Neuron (in vitro differentiated cells): ENCODE results near the gene STK32B.
"Not testable (repeated sequence)": the region's sequence is repeated elsewhere in the genome, so short reads cannot be mapped to it uniquely, and the experiment has no call there.

Source experiments
- H2AFZ ChIP-seq: one replicate; pipeline ENCODE4 v1.6.1; 2013; ENCODE audit warnings: low read depth, mild to moderate bottlenecking, inconsistent platforms, low read length, moderate library complexity
- H3K27me3 ChIP-seq: one replicate; pipeline ENCODE4 v1.6.1; 2013; ENCODE audit warnings: low read length; ENCODE audit not compliant: insufficient read depth
- H3K36me3 ChIP-seq: one replicate; pipeline ENCODE4 v1.6.1; 2013; ENCODE audit warnings: low read length; ENCODE audit not compliant: insufficient read depth
- H3K4me1 ChIP-seq: one replicate; pipeline ENCODE4 v1.6.1; 2013; ENCODE audit warnings: low read length; ENCODE audit not compliant: insufficient read depth
- H3K4me3 ChIP-seq: 2 replicates; pipeline ENCODE4 v1.5.1; 2013; ENCODE audit warnings: mild to moderate bottlenecking, low read length, moderate library complexity
- H3K9me3 ChIP-seq: one replicate; pipeline ENCODE4 v1.6.1; 2013; ENCODE audit warnings: low read length

STK32B gene

GRCh38 chr4:5412751-5413150 lies 361.5 kb downstream of the STK32B start:
- H3K27me3 ChIP-seq: peaks cover 2% of the 10 kb centered on the region
- H2AFZ ChIP-seq: no peak overlapping the region
- no peaks in the 10 kb centered on the region for H3K36me3 ChIP-seq
- H3K4me1 ChIP-seq: no peaks in the 10 kb centered on the region
- no peaks in the 10 kb centered on the region for H3K9me3 ChIP-seq
- H3K4me3 ChIP-seq: no peak overlapping the region

GRCh38 chr4:5416637-5417036 lies 365.4 kb downstream of the STK32B start:
- Histone ChIP-seq H3K9me3 (no peaks in the 10 kb centered on the region), H3K4me3 (no peak overlapping the region), H3K27me3 (peaks cover 2% of the 10 kb centered on the region), H2AFZ (no peak overlapping the region), H3K4me1 (no peaks in the 10 kb centered on the region), H3K36me3 (no peaks in the 10 kb centered on the region)

DNA sequence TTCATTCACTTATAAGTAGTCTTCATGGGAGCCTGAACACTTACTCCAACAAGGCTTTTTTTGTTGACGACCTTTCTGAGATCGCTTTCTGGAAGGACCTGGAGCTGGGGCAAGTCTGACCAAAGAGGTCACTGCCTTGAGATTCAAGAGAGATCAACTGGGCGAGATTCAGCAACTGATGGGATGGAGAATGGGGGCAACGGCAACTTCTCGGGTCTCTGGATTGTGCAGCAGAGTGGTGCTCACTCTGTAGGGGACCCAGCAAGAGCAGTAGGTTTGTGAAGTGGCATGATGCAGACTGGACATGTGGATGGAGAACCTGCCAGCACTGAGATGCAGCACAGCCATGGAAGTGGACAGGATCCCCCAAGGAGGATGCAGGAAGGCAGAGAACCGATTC lies 369.0 kb downstream of the STK32B start:
- Histone ChIP-seq H2AFZ (no peak overlapping the region), H3K4me1 (no peaks in the 10 kb centered on the region), H3K4me3 (no peak overlapping the region), H3K9me3 (no peaks in the 10 kb centered on the region), H3K27me3 (peaks cover 5% of the 10 kb centered on the region), H3K36me3 (no peaks in the 10 kb centered on the region)

DNA sequence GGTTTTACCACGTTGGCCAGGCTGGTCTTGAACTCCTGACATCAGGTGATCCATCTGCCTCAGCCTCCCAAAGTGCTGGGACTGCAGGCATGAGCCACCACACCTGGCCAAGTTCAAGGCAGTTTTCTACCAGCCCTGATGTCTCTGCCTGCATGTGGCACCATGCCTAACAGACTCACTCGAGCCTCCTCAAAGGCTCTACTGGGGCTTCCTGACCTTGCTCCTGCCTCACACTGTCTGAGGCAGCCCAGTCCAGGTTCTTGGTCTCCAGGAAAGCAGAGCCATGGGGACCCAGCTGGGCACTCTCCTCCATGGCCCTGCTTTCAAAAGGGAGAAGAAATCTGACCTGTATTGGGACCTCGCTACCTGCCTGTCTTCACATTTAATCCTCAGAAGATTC lies 370.1 kb downstream of the STK32B start:
- Histone ChIP-seq H3K4me3 (no peak overlapping the region), H3K36me3 (no peaks in the 10 kb centered on the region), H3K4me1 (no peaks in the 10 kb centered on the region), H3K9me3 (no peaks in the 10 kb centered on the region), H2AFZ (no peak overlapping the region), H3K27me3 (peaks cover 5% of the 10 kb centered on the region)

DNA sequence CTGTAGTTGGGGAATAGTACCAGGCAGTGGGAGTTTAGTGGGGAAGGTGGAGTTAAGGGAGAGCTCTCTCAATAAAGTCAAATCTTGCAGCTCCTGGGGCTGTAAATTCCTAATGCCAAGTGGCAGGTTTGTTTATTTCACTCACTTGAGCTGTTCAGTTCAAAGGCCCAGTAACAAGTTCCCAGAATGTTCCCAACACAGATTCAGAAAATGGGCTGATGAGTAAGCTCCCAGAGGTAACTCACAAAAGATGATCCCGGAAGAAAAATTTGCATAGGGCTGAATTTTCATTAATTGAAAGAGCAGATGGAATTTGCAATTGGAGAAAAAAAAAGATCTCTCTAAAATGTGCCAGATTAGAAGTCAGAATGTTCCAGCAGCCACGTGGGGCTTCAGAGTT lies 370.9 kb downstream of the STK32B start:
- Histone ChIP-seq H2AFZ (no peak overlapping the region), H3K9me3 (no peaks in the 10 kb centered on the region), H3K36me3 (no peaks in the 10 kb centered on the region), H3K27me3 (peaks cover 3% of the 10 kb centered on the region), H3K4me3 (no peak overlapping the region), H3K4me1 (no peaks in the 10 kb centered on the region)

DNA sequence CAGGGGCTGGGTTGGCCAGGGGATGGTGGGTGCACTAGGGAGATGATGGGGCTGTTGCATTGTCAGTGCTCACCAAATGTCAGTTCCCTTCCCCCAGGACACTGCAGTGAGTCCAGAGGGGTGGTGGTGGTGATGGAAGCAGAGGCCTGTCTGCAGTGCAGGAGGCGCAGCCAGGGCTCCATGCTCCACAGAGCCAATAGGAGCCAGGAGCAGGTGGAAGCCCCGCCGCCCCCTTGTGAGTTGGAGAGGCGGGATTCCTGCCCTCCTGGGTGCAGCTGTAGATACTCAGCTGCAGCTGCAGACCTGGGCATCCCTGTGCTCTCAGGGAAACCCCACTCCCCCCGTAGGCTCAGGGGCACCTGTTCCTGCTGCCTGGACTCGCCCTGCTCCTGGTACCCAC lies 372.4 kb downstream of the STK32B start:
- H3K36me3 ChIP-seq: no peaks in the 10 kb centered on the region
- H3K27me3 ChIP-seq: peaks cover 3% of the 10 kb centered on the region
- no peak overlapping the region for H3K4me3 ChIP-seq
- H2AFZ ChIP-seq: no peak overlapping the region
- no peaks in the 10 kb centered on the region for H3K4me1 ChIP-seq
- H3K9me3 ChIP-seq: no peaks in the 10 kb centered on the region

GRCh38 chr4:5424211-5424610 lies 372.9 kb downstream of the STK32B start:
- Histone ChIP-seq H3K4me3 (no peak overlapping the region), H3K9me3 (no peaks in the 10 kb centered on the region), H3K4me1 (no peaks in the 10 kb centered on the region), H3K27me3 (peaks cover 3% of the 10 kb centered on the region), H2AFZ (no peak overlapping the region), H3K36me3 (no peaks in the 10 kb centered on the region)

DNA sequence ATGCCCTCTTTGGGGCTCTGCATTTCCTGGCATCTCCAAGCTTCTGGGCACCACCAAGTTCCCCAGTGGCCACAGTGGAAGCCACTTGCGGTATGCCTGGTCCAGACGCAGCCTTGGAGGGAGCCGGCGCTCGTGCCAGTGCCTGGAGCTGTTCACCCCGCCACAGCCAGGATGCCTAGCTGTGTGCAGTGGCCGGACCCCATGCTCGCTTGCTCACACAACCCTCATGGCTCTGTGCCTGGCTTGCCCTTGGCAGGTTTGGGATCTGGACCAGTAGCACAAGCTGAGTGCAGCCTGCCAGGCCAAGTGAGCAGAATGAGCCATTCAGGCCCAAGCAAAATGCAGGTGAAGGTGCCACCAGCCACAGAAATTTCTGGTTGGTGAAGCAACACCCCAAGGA lies 373.6 kb downstream of the STK32B start:
- H3K9me3 ChIP-seq: no peaks in the 10 kb centered on the region
- H3K4me1 ChIP-seq: no peaks in the 10 kb centered on the region
- no peak overlapping the region for H3K4me3 ChIP-seq
- H3K27me3 ChIP-seq: peaks cover 3% of the 10 kb centered on the region
- H2AFZ ChIP-seq: no peak overlapping the region
- no peaks in the 10 kb centered on the region for H3K36me3 ChIP-seq

DNA sequence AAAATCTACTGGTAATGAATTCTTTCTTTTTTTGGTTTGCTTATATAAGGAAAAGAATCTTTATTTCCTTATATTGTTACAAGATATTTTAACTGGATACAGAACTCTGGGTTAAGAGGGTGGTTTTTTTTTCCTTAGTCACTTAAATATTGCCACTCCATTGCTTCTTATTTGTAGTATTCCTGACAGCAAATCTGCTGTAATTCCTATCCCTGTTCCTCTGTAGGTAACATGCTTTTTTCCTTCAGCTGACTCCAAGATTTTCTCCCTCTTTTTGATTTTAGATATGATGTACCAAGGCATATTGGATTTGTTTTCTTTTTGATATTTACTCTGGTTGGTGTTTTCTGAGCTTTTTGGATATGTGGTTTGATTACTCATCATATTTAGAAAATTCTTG lies 378.5 kb downstream of the STK32B start:
- Histone ChIP-seq H3K9me3 (no peaks in the 10 kb centered on the region), H2AFZ (no peak overlapping the region), H3K4me3 (no peak overlapping the region), H3K27me3 (peaks cover 3% of the 10 kb centered on the region), H3K4me1 (no peaks in the 10 kb centered on the region), H3K36me3 (no peaks in the 10 kb centered on the region)

GRCh38 chr4:5433196-5433595 lies 381.9 kb downstream of the STK32B start:
- no peaks in the 10 kb centered on the region for H3K4me1 ChIP-seq
- H3K4me3 ChIP-seq: no peak overlapping the region
- H3K27me3 ChIP-seq: no peaks in the 10 kb centered on the region
- no peaks in the 10 kb centered on the region for H3K36me3 ChIP-seq
- H3K9me3 ChIP-seq: no peaks in the 10 kb centered on the region
- no peak overlapping the region for H2AFZ ChIP-seq

GRCh38 chr4:5435201-5435600 lies 383.9 kb downstream of the STK32B start:
- Histone ChIP-seq H3K9me3 (no peaks in the 10 kb centered on the region), H3K36me3 (no peaks in the 10 kb centered on the region), H3K27me3 (no peaks in the 10 kb centered on the region), H3K4me3 (no peak overlapping the region), H3K4me1 (no peaks in the 10 kb centered on the region), H2AFZ (no peak overlapping the region)

GRCh38 chr4:5435823-5436222 lies 384.5 kb downstream of the STK32B start:
- Histone ChIP-seq H3K9me3 (no peaks in the 10 kb centered on the region), H3K36me3 (no peaks in the 10 kb centered on the region), H3K4me3 (no peak overlapping the region), H3K4me1 (no peaks in the 10 kb centered on the region), H3K27me3 (no peaks in the 10 kb centered on the region), H2AFZ (no peak overlapping the region)

DNA sequence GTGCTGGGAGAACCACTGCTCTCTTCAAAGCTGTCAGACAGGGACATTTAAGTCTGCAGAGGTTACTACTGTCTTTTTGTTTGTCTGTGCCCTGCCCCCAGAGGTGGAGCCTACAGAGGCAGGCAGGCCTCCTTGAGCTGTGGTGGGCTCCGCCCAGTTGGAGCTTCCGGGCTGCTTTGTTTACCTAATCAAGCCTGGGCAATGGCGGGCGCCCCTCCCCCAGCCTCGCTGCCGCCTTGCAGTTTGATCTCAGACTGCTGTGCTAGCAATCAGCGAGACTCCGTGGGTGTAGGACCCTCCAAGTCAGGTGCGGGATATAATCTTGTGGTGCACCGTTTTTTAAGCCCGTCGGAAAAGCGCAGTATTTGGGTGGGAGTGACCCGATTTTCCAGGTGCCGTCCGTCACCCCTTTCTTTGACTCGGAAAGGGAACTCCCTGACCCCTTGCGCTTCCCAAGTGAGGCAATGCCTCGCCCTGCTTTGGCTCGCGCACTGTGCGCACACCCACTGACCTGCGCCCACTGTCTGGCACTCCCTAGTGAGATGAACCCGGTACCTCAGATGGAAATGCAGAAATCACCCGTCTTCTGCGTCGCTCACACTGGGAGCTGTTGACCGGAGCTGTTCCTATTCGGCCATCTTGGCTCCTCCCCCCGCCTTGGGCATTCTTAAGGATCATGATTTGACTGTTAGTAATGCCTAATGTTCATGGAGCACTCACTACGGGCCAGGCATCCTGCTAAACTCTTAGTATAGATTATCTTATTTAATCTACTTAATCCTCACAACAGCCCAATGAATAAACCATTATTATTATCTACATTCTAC lies 392.9 kb downstream of the STK32B start:
- not testable (repeated sequence) for H2AFZ ChIP-seq, H3K4me1 ChIP-seq, H3K36me3 ChIP-seq, H3K4me3 ChIP-seq, H3K27me3 ChIP-seq, H3K9me3 ChIP-seq

GRCh38 chr4:5444918-5445517 lies 393.7 kb downstream of the STK32B start:
- H3K36me3 ChIP-seq: no peaks in the 10 kb centered on the region
- H3K4me1 ChIP-seq: no peaks in the 10 kb centered on the region
- H3K4me3 ChIP-seq: no peak overlapping the region
- H3K27me3 ChIP-seq: no peaks in the 10 kb centered on the region
- H3K9me3 ChIP-seq: no peaks in the 10 kb centered on the region
- no peak overlapping the region for H2AFZ ChIP-seq
